Stimulated activated CD4-positive, alpha-beta T cell treated with anti-CD3 and anti-CD28 coated beads, Interleukin-12 subunit alpha, Interleukin-12 subunit beta, amount 100 ng/mL, for 24 hours (primary cell): ENCODE data around the gene IGFBP2.

Source experiments
- DNase-seq, 2 experiments: peaks; one replicate each; pipeline ENCODE4 v3.0.0-alpha.2; 2020; ENCODE audit warnings: low read depth in 2 of 2

The IGFBP2 gene

DNA sequence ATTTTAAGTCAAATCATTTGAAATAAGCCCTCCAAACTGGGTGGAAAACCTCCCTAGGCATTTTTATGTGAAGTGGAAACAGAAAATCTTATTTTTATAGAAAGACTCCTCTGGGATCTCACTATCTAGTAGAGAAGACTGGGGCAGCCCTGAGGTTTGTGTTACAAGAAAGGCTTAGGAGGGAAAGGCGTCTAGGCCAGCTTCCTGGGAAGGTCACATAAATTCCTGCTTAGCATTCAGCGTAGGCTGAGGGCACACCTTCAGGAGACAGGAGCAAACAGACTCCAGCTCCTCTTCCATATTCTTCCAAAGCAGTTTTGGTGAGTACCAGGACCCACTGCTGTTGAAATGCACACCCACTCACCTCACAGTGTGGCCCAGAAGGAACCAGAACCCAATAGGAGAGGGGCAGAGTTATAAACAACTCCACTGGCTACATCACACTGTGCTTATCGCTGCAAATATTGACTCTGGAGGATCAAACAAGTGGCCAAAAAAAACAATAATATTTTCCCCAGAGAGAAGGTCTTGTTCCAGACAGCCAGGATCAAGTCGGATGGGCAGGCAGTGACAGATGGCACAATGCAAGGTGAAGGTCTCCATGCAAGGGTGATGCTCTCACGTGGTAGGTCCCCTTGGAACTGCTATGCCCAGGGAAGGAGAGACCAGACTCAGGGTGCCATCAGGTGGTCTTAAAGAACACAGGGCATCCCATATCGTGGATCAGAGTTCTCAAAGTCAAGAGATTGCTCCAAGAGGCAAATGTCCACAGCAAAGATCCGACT lies 17.7 kb upstream of the IGFBP2 start:
- no peak for DNase-seq

DNA sequence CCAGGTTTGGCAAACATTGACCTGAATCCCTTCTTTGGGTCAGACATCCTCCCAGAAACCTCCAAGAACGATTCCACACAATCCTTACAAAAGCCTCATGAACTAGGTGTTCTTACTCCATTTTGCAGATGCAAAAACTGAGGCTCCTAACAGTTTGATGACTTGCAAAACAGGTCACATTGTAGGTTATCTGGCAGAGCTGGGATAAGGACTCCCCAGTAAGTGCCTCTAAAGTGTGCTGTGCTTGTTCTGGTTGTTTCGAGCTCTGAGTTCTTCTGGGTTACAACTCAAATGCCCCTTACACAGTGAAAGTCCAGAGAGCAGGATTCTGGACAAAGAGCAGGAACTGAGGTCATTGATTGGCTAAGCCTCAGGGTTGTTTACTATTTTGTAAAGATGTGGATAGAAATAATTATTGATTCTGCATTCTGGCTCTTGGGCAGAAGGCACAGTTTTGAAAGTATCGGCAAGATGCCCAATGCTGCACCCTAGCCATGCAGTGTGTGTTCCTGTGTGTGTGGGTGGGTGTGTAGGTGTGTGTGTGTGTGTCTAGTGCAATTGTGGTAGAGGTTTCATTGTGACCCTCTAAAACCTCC lies 17.0 kb upstream of the IGFBP2 start:
- DNase-seq, result no peak

DNA sequence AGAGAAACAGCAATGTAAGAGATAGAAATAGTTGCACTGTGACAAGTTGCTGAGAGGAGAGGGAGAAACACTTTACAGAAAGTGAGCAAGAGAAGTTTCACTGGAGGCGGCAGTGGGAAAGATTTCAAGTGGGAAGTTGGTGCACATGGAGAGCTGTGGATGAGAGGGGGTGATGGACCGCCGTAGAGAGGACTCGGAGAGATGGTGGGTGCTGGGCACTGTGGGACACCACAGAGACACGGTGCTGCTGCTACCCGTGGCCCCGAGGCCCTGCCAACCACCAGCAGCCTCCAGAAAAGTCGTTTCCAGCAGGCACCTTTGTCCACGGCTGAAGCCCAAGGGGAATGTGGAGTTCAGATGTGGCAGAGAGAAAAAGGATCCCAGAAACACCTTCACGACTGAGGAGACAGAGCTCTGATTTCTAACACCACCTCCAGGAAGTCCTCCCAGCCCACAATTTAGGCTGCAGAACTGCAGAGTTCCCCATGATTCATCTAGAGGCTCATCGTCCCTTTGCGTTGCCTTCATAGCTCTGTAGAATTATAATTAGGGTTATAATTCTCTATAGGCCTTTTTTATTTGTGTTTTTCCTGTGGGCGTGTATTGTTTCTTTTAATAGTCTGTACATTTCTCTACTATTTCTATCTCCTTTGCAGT lies 15.9 kb upstream of the IGFBP2 start:
- DNase-seq, result no peak

DNA sequence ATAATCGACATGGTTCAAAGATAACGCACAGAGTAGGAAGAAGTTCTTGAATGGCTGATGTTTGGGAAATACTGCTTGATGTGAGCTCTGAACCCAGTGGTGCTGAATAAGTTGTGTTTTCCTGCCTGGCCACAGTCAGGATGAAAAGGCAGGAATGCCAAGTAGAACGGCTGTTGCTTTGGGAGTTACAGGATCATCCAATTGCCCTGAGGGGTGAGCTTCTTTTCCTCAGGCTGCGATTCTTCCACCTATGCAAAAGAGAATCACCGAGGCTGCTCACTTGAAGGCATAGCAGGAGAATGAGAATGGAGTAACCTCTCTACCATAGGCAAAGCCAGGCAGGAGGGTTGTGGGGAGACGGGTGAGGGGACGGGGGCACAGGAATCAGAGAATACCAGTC lies 14.4 kb upstream of the IGFBP2 start:
- no peak for DNase-seq

DNA sequence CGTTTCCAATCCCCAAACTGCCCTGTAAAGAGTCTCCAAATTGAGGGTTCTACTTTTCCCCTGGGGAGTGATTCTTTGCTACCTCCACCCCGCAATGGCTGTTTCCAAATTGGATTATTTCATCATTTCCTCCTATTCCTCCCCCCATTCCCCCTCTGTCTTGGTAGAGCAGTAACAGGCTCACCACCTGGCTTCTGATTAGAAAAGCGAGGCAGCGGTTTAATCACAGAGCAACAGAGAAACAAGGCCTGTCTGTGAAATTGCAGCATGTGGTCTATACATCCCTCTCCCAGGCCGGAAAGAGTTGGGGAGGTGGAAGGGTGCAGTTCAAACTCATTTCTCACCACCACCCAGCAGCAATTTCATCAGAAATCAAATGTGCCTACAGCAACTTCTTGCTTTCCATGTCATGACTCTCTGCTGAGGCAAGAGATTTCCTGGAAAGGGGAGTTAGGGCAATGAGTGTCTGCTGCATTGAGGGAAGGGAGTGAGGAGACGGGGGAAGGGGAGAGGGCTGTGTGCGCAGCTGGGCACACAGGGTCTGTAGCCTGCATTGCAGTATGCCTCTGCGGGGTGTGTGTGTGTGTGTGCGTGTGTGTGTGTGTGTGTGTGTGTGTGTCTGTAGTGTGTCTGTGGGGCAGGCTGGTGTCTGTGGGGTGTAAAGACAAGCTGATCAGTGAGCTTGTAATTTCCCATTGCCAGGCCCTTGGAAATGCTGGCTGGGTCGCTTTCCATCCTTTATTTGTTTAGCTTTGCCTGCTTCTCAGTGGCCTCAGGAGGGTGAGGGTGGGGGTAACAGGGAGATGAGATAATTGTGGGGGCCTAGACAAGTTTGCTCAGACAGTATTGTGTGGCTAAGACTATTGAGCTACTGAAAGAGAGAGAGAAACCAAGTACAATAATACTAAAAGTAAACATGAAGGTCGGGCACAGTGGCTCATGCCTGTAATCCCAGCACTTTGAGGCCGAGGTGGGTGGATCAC lies 13.5 kb upstream of the IGFBP2 start:
- no peak for DNase-seq

DNA sequence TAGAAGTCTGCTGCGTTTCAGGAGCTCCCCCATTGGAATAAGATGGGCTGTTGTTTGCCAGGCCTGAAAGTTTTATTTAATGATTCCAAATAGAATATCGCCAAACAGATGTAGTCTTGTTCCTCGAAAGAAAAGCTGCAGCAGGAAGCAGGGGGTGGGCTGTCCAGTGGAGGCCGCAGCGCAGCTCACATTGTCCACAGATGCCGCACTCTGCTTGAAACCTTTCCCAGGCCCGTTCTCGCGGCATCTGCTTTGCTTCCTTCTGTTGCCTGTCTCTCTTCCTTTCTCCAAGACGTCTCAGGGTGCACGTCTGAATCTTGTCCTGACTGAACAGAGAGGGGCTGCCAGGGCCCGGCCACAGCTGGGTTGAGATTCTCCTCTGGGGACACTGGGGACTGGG lies 12.4 kb upstream of the IGFBP2 start:
- no peak for DNase-seq

DNA sequence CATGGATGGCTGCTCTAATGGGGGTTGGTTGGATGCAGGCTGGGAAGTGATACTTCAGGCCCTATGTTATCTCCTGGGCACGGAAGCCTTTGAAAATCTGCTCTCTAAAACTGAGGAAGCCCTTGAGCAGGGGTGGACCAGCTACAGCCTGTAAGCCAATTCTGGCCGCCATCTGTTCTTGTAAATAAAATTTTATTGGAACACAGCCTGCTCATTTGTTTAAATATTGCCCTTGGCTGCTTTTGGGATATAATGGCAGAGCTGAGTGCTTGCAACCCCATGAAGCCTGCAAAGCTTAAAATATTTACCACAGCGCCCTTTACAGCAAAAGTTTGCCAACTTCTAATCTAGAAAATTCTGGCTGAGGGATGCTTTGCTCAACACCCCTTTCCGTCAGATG lies 11.9 kb upstream of the IGFBP2 start:
- no peak for DNase-seq

DNA sequence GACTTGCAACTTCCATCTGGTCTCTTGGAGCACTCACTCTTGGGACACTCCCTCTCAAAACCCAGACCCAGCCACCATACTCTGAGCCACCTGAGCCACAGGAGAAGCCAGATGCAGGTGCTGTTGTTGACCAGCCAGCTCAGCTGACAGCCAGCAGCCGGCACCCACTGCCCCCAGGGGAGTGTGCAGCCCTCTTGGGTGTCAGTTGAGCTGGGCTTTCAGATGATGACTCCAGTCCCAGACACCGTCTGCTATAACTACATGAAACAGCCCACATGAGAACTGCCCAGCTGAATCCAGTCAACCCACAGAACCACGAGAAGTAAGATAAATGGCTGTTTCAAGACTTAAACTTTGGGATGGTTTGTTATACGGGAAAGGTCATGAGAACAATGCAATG lies 10.7 kb upstream of the IGFBP2 start:
- no peak for DNase-seq

DNA sequence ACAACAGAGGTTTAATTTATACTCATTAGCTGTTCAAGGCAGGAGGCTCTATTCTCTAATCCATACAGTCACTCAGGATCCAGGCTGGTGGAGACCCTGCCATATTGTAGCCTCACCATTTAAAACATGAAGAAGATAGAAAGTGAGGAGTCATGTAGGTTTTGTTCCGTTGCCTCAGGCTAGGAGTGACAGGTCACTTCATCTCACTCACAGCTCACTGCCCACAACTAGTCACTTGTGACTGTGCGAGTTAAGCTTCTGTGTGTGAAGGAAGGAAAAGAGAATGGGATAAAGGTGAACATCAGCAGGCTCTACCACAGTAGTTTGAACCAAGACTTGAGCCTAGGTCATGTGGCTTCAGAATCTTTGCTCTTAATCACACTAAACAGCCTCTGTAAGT lies 9.0 kb upstream of the IGFBP2 start:
- DNase-seq, result no peak

DNA sequence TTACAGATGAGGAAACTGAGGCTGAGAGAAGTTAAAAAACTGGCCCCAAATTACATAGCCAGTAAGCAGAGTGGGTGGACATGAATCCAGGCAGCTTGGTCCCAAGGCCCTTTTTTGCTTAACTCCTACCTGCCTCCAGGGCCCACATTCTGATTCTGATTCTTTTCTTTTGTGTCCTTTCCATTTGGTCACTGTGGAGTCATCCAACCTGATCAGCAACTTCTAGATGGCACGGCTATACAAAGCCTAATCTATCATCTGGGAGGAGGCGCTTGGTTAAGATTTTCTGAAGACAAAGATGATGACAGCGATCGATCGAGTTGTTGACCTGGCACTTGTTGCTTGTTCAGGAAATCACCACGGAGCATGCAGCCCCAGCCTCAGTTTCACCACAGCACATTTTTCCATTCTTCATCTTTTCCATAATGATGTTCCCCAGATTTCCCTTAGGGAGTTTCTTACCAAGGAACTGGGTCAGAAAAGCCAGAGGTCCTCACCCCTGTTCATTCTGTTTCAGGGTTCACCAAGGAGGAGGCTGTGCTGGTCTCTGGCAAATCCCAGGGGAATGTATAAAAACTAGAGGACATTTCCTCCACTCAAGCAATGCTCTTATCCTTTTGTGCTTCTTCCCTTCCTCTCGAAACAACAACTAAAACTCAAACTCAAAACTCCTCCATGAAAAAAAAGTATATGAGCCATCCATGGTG lies 6.9 kb upstream of the IGFBP2 start:
- DNase-seq, result no peak

DNA sequence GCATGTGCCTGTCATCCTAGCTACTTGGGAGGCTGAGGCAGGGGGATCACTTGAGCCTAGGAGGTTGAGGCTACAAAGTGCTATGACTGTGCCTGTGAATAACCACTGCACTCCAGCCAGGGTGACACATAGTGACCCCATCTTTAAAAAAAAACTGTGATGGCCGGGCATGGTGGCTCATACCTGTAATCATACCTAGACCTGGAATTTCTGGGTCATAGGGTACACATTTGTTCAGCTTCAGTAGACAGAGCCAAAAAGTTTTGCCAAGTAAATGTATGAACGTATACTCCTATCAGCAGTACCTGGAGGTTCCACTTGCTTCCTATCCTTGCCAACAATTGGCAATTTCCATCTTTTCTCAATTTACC lies 6.4 kb upstream of the IGFBP2 start:
- no peak for DNase-seq

DNA sequence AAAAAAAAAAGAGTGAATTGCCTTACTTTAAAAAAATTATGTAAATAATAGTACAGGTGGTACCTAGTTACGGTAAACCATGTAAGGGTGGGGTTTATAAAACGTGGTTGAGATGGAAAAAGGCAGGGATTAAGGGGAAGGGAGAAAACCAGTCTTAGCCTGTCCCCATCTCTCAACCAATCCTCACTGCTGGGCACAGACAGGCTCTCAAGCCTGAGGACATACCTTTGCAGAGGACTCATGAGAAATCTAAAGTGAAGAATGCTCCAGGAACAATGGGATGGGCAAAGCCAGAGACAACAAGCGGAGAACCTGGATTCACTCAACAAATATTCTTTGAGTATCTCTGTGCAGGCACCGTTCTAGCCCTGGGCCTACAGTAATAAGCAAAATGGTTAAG lies 3.4 kb upstream of the IGFBP2 start:
- no peak for DNase-seq

DNA sequence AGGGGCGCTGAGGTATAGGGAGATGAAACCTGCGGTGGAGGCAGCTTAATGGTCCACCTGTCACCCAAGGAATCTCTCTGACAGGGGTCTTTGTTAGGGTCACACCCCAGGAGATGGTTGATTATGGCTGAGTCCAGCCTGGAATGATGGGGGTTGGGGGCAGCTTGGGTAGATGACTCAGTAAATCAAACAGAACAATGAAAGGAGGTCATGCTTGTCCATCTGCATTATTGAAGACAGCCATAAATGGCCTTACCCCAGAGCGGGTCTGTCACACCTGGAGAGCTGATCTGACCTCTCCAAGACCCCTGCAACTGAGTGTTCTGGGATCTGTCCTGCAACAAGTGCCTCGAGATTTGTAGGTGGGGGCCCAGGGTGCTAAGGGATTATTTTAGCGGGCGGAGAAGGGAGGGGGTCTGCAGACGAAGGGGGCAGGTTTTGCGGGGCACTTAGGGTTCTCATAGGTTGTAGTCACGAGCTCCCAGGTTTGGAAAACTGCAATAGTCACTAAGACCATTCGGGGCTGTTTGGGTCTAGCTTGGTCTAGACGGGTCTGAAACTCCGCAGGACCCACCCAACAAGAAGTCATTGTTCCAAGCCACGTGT lies 771 bp upstream of the IGFBP2 start:
- no peak for DNase-seq

DNA sequence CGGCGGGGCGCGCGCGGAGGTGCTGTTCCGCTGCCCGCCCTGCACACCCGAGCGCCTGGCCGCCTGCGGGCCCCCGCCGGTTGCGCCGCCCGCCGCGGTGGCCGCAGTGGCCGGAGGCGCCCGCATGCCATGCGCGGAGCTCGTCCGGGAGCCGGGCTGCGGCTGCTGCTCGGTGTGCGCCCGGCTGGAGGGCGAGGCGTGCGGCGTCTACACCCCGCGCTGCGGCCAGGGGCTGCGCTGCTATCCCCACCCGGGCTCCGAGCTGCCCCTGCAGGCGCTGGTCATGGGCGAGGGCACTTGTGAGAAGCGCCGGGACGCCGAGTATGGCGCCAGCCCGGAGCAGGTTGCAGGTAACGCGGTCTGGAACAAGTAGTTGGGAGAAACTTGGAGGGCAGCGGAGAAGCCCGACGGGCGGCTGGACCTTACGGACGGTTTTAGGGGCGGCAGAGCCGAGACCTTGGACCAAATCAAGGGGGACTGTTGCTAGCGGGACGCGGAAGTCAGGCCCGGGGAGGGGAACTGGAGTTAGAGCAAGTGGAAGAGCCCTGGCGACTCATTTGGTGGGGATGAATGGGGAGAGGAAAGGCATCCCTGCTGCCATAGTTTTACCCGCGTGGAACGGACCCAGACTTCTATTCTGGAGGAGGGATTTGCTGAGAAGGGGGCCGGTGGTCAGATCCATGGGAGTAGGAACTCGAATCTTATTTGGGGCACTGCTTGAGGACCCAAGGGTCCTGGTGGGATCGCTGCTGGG lies 573 bp downstream of the IGFBP2 start:
- DNase-seq, result no peak

DNA sequence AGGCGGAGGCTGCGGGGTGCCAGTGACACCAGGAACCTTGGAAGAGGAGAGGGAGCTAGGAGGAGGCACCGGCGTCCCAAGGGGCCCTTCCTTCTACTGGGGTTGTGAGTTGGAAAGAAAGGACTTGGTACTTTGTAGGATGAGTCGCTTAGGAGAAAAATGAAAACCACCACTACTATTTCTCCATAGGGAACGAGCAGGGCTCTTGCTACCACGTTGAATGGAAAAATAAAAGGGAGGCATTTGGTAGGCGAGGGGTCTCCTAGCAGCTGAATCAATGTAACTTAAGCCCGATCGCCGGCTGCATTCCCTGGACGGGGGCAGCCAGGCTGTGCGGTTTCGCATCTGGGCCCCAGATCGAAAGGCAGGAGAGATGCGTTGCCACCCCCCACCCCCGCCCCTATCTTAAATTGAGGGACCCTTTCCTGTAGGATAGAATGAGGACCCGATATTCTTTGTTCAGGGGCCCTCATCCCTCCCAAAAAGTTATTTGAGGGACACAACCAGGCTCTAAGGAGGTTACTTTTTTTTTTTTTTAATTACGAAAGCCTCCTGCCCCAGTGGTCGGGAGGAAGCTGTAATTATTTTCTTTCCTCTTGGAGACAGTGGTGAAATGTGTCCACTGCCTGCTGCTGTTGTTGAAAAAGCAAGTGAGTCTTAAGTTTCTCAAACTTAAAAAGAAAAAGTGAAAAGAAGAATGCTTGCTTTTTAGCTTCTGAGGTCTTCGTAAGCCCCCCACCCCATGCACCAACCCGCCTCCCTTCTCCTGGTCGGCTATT lies 1.3 kb downstream of the IGFBP2 start:
- DNase-seq, result no peak

DNA sequence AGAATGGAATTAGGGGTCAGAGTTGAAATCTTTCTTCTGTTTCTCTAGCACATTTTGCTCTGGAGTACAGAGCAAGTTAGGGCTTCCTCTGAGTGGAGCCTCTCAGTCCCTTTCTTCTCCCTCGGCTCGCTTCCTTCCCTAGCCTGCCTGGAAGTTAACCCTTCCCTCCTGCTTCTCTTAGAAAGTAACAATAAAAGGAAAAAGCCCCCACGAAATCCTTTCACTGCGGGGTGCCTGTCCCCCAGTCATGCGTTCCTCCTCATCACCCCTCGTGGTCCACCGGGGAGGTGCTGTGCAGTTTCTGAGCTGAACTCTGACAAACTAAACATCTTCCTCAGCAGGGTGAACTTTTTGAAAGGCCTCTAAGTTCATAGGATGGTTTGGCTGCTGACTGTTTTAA lies 2.0 kb downstream of the IGFBP2 start:
- DNase-seq, result no peak

DNA sequence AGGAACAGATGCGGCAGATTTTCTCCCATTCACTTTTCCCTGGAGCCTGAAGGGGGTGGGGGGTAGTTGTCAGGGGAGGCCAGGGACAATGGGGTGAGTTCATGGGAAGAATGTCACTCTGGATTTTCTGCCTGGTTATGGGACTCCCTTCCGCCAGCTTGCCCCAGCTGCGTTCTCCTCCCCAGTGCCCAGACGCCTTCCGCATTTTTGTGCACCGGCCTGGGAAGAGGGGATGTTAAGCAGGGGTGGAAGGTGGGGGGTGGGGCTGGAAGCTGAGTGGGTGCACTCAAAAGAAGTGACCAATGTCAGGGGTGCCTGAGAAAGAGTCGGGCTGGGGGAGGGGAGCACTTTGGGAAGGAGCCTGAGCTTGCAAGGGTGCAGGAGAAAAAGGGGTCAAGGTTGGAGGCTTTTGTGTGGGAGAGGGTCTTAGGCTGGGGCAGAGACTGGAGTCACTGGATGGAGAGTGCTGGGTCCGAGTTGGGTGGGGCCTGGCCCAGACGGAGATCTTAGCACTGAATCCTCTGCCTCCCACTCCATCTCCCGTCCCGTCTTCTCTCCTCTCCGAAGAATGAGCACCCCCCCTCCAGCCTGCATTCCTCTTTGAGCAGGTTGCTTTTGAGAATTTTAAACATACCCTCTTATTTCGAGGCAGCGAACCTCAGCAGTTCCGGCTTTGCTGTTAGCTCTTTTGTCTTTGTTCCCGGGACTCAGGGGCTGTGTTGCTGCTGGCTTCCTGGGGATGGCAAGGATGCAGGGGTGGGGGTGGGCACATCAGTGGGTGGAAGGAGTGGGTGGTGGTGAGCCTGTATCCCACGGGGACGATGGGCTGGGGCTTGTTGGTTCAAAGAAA lies 2.7 kb downstream of the IGFBP2 start:
- DNase-seq, result no peak
